Muscle layer of colon (tissue), 2 donors: Measurements from ENCODE around the gene GAL.

ENCODE experiments used
- H3K27ac ChIP-seq: one replicate; pipeline ENCODE4 v1.7.0; 2013; ENCODE audit warnings: low read depth, mild to moderate bottlenecking, low read length, moderate library complexity
- H3K27me3 ChIP-seq, 2 donors: one replicate each; pipeline ENCODE4 v1.7.0; 2013; ENCODE audit warnings: low read length in 2 of 2, mild to moderate bottlenecking in 2 of 2; ENCODE audit not compliant: insufficient read depth in 2 of 2, control insufficient read depth in 1 of 2
- H3K36me3 ChIP-seq: one replicate; pipeline ENCODE4 v1.7.0; 2013; ENCODE audit warnings: mild to moderate bottlenecking, low read length; ENCODE audit not compliant: insufficient read depth
- H3K4me1 ChIP-seq: one replicate; pipeline ENCODE4 v1.7.0; 2013; ENCODE audit warnings: mild to moderate bottlenecking, low read length; ENCODE audit not compliant: insufficient read depth
- H3K4me3 ChIP-seq, 2 donors: one replicate each; pipeline ENCODE4 v1.7.0; 2013; ENCODE audit warnings: low read length in 2 of 2, low read depth in 1 of 2, mild to moderate bottlenecking in 1 of 2, moderate library complexity in 1 of 2
- H3K9ac ChIP-seq: one replicate; pipeline ENCODE4 v1.7.0; 2013; ENCODE audit warnings: low read length
- H3K9me3 ChIP-seq: one replicate; pipeline ENCODE4 v1.7.0; 2013; ENCODE audit warnings: mild to moderate bottlenecking, low read length
- donor health status: abdominal sarcoma.
- donor health status: Adenocarcinoma of cecum.

GAL gene

DNA sequence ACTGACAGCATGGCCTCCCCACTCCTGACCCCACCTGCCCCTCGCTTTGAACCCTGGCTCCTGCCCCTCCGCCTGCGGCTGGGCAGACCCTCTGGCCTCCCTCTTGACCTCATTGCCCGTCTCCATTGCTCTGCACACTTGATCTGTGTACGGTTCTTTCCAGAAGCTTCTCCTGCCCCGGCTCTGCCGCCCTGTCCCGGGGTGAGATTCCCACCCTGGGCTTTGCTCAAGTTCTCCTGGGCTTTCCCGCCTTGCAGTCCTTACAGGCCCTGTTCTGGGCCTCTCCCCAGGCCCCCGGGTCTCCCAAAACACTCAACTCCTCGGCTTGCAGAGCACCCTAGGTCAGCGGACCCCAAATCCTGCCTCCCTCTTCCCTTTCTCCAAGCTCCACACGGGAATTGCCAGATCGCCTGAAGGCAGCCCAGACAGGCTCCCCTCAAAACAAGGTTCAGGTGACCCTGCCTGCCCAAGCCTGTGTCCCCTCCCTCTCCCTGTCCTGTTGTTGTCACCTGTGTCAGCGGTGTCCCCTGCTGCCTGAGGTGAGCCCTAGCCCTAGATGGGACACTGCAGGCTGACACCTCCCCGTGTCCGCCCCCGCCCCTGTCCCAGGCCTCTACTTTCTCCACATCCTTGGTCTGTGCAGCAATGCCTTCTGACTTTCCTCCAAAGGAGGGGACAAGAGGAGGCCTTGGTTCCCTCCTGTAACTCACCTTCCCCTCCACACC is 1.5 kb downstream of the GAL start:
- Histone ChIP-seq H3K27me3 (peaks cover 8 to 48% of the 10 kb centered on the region in 2 donors), H3K4me3 (no peak overlapping the region), H3K27ac (no peak overlapping the region), H3K4me1 (no peaks in the 10 kb centered on the region), H3K9ac (no peak overlapping the region), H3K36me3 (no peaks in the 10 kb centered on the region), H3K9me3 (no peaks in the 10 kb centered on the region)

DNA sequence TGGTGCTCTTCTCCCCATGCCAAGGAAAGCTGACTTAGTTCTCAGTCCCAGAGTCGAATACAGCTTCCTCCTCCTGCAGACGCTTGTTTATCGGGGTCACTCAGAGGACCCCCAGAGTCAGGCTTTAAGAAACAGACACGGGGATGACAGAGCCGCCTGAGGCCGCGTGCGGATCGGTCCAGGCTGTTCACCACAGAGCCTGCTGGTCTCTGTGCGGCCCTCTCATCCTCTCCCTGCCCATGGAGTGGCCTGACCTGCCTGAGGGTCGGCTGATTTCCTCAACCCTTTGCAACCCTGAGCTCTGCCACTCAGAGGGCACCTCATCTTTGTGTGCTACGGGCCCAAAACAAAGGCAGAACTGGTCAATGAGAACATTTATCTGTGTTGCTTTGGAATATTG is 2.1 kb downstream of the GAL start:
- Histone ChIP-seq H3K9me3 (no peaks in the 10 kb centered on the region), H3K27ac (no peak overlapping the region), H3K9ac (no peak overlapping the region)

DNA sequence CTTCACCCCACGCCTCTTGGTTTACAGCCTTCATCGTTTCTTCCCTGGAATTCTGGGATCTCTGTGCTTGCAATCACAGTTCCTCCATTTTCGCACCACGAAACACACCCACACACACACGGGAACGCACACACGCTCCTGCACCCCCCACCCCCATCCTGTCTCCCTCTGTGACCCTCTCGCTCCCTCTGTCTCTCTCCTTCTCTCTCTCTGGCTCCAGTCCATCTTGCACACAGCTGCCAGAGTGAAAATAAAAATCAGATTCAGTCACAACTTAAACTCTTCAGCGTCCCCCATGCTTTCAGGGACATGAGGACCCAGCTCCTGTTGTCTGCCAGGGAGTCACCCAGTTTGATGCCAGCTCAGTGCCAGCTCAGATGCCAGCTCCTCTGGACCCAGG is 3.0 kb downstream of the GAL start:
- H3K9ac ChIP-seq = no peak overlapping the region
- no peaks in the 10 kb centered on the region for H3K9me3 ChIP-seq
- no peak overlapping the region for H3K4me3 ChIP-seq
- H3K4me1 ChIP-seq = no peaks in the 10 kb centered on the region
- no peaks in the 10 kb centered on the region for H3K36me3 ChIP-seq
- peaks cover 8 to 48% of the 10 kb centered on the region in 2 donors for H3K27me3 ChIP-seq
- H3K27ac ChIP-seq = no peak overlapping the region

More for the DNA sequence above, 2.1 kb downstream of the GAL start:
- no peak overlapping the region for H3K4me3 ChIP-seq
- no peaks in the 10 kb centered on the region for H3K4me1 ChIP-seq
- H3K27me3 ChIP-seq = peaks cover 8 to 48% of the 10 kb centered on the region in 2 donors
- no peaks in the 10 kb centered on the region for H3K36me3 ChIP-seq

DNA sequence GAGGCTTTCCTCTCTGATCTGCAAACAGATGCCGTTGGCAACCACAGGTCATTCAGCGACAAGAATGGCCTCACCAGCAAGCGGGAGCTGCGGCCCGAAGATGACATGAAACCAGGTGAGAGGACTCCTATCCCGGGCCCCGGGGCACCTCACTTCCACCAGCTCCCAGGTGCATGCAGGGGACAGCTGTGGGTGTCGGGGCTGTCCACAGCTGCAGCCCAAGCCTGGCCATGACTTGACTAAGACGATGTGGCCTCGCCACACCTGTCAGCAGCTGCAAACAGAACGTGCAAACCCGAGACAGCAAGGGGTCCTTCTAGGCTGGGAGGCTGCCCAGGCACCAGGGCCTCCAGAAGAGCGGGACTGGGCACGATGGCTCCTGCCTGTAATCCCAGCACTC is 3.6 kb downstream of the GAL start:
- Histone ChIP-seq H3K27ac (no peak overlapping the region), H3K27me3 (peaks cover 7 to 47% of the 10 kb centered on the region in 2 donors), H3K4me1 (no peaks in the 10 kb centered on the region), H3K36me3 (no peaks in the 10 kb centered on the region), H3K4me3 (no peak overlapping the region), H3K9ac (no peak overlapping the region), H3K9me3 (no peaks in the 10 kb centered on the region)

DNA sequence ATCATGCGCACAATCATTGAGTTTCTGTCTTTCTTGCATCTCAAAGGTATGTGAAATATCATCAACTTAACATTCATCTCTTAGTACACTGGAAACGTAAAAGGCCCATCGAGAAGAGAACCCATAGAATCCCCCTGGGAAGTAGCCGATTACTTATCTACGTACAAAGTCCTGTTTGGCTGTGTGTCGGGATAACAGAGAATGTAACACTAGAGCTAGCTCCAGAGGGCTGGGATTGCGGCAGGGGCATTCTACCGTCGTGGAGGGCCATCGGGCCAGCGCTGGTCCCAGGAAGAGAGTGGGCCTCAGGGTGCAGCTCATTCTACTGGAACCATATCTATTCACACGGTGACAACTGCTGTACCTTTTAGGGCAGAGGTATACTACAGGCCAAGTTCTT is 4.5 kb downstream of the GAL start:
- H3K9ac ChIP-seq = no peak overlapping the region
- no peak overlapping the region for H3K27ac ChIP-seq
- peaks cover 0 to 39% of the 10 kb centered on the region in 2 donors for H3K27me3 ChIP-seq

DNA sequence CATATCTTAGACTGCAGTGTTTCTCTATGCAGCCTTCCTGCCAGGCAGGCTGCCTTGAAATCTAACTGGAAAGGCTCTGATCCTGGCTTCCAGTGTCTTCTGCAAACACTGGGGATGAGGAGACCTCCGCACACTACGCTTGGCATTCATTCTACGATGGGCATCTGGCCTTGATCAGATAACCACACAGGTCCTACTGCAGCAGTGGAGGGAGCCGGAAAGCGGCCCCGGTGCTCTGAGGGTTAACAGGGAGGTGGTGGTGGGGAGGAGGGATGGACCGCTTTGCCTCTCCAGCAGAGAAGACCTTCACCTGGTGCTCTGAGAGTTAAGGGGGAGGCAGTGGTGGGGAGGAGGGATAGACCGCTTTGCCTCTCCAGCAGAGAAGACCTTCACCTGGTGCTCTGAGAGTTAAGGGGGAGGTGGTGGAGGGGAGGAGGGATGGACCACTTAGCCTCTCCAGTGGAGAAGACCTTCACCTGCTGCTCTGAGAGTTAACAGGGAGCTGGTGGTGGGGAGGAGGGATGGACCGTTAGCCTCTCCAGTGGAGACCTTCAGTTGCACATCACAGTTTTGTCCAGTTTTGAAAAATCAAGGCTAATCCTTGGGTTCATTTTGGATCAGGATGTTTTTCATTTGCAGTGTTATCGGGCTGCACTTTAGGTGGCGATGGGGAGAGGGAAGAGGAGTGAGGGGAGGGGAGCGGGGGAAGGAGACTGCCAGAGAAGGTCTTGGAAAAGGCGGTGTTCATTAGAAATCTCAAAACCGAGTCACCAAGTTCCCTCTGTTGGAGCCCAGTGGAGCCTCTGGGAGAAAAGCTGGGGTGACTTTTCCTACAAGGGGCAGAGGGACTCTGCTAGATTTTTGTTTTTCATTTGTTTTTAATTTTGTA is 5.6 kb downstream of the GAL start:
- Histone ChIP-seq H3K4me1 (no peaks in the 10 kb centered on the region), H3K9me3 (no peaks in the 10 kb centered on the region), H3K9ac (no peak overlapping the region), H3K27ac (no peak overlapping the region), H3K27me3 (peaks cover 0 to 28% of the 10 kb centered on the region in 2 donors), H3K36me3 (no peaks in the 10 kb centered on the region), H3K4me3 (no peak overlapping the region)

More for the DNA sequence above, 4.5 kb downstream of the GAL start:
- Histone ChIP-seq H3K9me3 (no peaks in the 10 kb centered on the region), H3K4me3 (no peak overlapping the region), H3K36me3 (no peaks in the 10 kb centered on the region), H3K4me1 (no peaks in the 10 kb centered on the region)

DNA sequence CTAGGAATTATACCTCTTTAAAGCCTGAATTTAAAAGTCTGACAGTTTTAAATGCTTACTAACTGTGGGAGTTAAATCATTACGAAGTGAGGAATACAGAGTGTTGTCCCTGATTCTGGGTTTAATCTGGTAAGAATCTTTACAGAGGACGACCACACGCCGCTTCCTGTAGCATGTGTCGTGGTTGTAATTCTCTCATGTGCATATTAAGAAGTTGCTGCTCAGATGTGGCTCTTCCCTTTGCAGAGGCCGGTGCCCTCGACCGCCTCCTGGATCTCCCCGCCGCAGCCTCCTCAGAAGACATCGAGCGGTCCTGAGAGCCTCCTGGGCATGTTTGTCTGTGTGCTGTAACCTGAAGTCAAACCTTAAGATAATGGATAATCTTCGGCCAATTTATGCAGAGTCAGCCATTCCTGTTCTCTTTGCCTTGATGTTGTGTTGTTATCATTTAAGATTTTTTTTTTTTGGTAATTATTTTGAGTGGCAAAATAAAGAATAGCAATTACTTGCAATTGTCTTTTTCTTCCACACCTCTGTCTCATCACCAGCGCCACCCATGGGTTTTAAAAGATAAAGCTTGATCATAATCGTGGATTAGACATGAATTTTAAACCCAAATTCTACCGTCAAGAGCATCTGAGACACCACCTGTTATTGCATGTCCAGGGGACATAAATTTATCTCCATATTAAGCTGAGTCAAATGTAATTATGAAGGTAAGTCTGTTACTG is 6.5 kb downstream of the GAL start:
- H3K9ac ChIP-seq = no peak overlapping the region
- no peaks in the 10 kb centered on the region for H3K9me3 ChIP-seq
- peaks cover 0 to 19% of the 10 kb centered on the region in 2 donors for H3K27me3 ChIP-seq
- H3K4me1 ChIP-seq = no peaks in the 10 kb centered on the region
- H3K27ac ChIP-seq = no peak overlapping the region
- no peaks in the 10 kb centered on the region for H3K36me3 ChIP-seq
- no peak overlapping the region for H3K4me3 ChIP-seq

DNA sequence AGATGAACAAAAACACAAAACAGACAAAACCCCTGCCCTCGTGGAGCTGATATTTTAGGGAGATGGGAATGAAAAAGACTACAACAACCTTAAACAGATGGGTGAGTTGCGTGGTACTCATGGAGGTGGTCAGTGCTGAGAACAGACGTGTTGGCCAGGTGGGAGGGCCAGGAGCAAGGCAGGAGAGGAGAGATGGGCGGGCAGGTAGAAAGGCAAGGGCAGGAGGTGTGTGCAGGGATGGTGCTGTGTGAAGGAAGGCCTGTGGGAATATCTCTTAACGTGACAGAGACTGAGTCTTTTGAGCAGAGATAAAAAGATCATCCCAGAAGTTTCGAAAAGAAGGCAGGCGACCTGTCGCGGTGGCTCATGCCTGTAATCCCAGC is 7.0 kb downstream of the GAL start:
- Histone ChIP-seq H3K27ac (no peak overlapping the region), H3K27me3 (peaks cover 0 to 13% of the 10 kb centered on the region in 2 donors), H3K4me1 (no peaks in the 10 kb centered on the region), H3K9me3 (no peaks in the 10 kb centered on the region), H3K36me3 (no peaks in the 10 kb centered on the region), H3K9ac (no peak overlapping the region), H3K4me3 (no peak overlapping the region)

DNA sequence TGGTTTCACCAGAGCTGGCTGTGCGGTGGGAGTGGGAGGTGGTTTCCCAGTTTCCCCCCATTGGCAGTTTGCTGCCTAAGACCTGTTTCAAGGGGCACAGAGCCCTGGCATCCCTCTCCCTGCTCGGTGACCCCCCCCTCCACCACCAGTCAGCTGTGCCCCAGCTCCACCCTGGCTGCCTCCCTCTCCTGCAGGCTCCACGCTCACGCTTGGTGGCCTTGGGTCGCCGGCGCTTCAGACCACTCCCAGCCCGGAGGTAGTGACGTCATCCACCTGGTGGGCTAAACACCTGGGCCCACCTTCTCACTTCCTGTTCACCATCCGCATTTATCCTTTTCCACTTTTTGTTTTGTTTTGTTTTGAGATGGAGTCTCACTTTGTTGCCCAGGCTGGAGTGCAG is 7.8 kb downstream of the GAL start:
- Histone ChIP-seq H3K4me3 (no peak overlapping the region), H3K9ac (no peak overlapping the region), H3K27me3 (peaks cover 0 to 12% of the 10 kb centered on the region in 2 donors)

DNA sequence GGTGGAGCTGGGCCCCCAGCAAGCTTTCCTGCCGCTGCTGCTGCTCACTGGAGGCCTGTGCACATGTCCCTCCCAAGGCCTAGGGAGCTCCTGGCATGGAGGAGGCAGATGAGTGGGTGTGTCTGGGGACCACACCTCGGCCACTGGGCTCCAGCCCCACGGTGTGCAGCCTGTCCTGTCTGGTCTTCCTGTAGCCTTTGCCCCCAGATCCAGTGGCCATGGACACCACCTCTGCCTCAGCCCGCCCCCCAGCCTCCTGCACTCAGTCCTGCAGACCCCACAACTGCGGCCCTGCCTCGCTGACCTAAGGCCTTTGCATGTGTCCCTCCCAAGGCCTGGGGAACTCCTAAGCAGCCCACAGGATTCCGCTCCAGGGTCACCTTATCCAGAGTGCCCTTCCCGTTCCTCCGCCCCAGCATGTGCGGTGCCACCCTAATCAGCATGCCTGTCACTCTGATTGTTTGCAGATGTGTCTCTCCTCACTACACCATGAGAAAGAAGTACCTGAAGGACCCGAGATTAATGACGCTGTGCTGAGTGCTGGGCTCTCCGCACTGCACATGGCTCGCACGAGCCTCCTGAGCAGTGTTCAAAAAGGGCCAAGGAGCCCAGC is 8.6 kb downstream of the GAL start:
- H3K27me3 ChIP-seq = peaks cover 0 to 12% of the 10 kb centered on the region in 2 donors
- H3K9ac ChIP-seq = no peak overlapping the region
- no peak overlapping the region for H3K4me3 ChIP-seq
- no peak overlapping the region for H3K27ac ChIP-seq
- H3K36me3 ChIP-seq = no peaks in the 10 kb centered on the region
- no peaks in the 10 kb centered on the region for H3K9me3 ChIP-seq
- no peaks in the 10 kb centered on the region for H3K4me1 ChIP-seq

More for the DNA sequence above, 7.8 kb downstream of the GAL start:
- Histone ChIP-seq H3K36me3 (no peaks in the 10 kb centered on the region), H3K27ac (no peak overlapping the region), H3K9me3 (no peaks in the 10 kb centered on the region), H3K4me1 (no peaks in the 10 kb centered on the region)

DNA sequence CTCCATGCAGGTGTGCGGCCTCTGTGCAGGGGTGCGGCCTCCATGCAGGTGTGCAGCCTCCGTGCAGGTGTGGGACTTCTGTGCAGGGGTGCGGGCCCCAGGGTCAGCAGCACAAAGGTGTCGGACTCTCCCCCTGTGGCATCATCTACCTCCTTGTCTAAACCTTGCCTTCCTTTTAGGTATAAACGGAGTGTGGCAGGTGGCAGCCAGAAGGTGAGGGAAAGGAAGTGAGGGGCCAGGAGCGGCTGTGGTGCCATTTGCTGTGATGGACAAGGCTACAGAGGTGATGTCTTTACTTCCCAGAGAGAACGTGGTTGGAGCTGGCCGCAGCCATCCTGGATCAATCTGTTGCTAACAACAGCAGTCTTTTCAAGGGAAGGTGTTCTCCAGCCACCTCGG is 9.1 kb downstream of the GAL start:
- Histone ChIP-seq H3K9ac (no peak overlapping the region), H3K4me1 (no peaks in the 10 kb centered on the region), H3K27ac (no peak overlapping the region), H3K9me3 (no peaks in the 10 kb centered on the region), H3K4me3 (no peak overlapping the region), H3K27me3 (peaks cover 0 to 12% of the 10 kb centered on the region in 2 donors), H3K36me3 (no peaks in the 10 kb centered on the region)
